Measurements from ENCODE around the gene RNF26.

RNF26 gene

GRCh38 chr11:119318240-119319135 is 15.8 kb upstream of the RNF26 start:
- Histone ChIP-seq H3K36me3 (ENCODE audit: insufficient read depth, low read length) (no peaks in the 10 kb centered on the region), H3K79me2 (ENCODE audit: insufficient read depth, low read length) (no peaks in the 10 kb centered on the region), H3F3A (ENCODE audit: insufficient read depth, low read length) (no peaks in the 10 kb centered on the region), H4K20me1 (ENCODE audit: insufficient read depth, low read length) (no peaks in the 10 kb centered on the region), H3K27me3 (ENCODE audit: insufficient read depth, low read length) (no peaks in the 10 kb centered on the region), H3K27ac (ENCODE audit: low read depth, low read length, poor library complexity, severe bottlenecking) (peak overlapping the region; percentile 28), H3K9me2 (ENCODE audit: low read depth, low read length) (no peaks in the 10 kb centered on the region), H3K4me3 (ENCODE audit: low read depth, low read length, poor library complexity, severe bottlenecking) (peak overlapping the region; percentile 21), H3K4me1 (ENCODE audit: insufficient read depth, low read length, severe bottlenecking) (peaks cover 72% of the 10 kb centered on the region), H3K4me2 (ENCODE audit: low read length) (peak overlapping the region; percentile 54; the same call in 1 of the 2 replicates), H3K9me3 (ENCODE audit: low read length) (no peaks in the 10 kb centered on the region), H2AFZ (ENCODE audit: low read length) (no peak overlapping the region), H3K9ac (ENCODE audit: low read length) (no peak overlapping the region; the same call in 1 of the 2 replicates)
- TF ChIP-seq CTCF (IDR thresholded peaks at IDR 0.05; ENCODE audit: low read length) (no peak), EZH2 (IDR thresholded peaks at IDR 0.05; ENCODE audit: borderline replicate concordance, low read length) (no peak)

- Histone ChIP-seq H3K9me2 (ENCODE audit: low read depth, low read length) (no peaks in the 10 kb centered on the region), H3K9me3 (ENCODE audit: low read length) (no peaks in the 10 kb centered on the region), H3K4me3 (ENCODE audit: low read depth, low read length, poor library complexity, severe bottlenecking) (peak overlapping the region; percentile 21), H3K9ac (ENCODE audit: low read length) (no peak overlapping the region; the same call in 1 of the 2 replicates), H3K27ac (ENCODE audit: low read depth, low read length, poor library complexity, severe bottlenecking) (no peak overlapping the region), H3F3A (ENCODE audit: insufficient read depth, low read length) (no peaks in the 10 kb centered on the region), H3K36me3 (ENCODE audit: insufficient read depth, low read length) (no peaks in the 10 kb centered on the region), H2AFZ (ENCODE audit: low read length) (no peak overlapping the region), H3K4me2 (ENCODE audit: low read length) (peak overlapping the region; percentile 54; the same call in 1 of the 2 replicates), H4K20me1 (ENCODE audit: insufficient read depth, low read length) (no peaks in the 10 kb centered on the region), H3K27me3 (ENCODE audit: insufficient read depth, low read length) (no peaks in the 10 kb centered on the region), H3K79me2 (ENCODE audit: insufficient read depth, low read length) (no peaks in the 10 kb centered on the region), H3K4me1 (ENCODE audit: insufficient read depth, low read length, severe bottlenecking) (peaks cover 72% of the 10 kb centered on the region)
- TF ChIP-seq CTCF (IDR thresholded peaks at IDR 0.05; ENCODE audit: low read length) (no peak), EZH2 (IDR thresholded peaks at IDR 0.05; ENCODE audit: borderline replicate concordance, low read length) (no peak)
These were observed 15.1 kb upstream of the RNF26 start for GRCh38 chr11:119319136-119319699.

DNA sequence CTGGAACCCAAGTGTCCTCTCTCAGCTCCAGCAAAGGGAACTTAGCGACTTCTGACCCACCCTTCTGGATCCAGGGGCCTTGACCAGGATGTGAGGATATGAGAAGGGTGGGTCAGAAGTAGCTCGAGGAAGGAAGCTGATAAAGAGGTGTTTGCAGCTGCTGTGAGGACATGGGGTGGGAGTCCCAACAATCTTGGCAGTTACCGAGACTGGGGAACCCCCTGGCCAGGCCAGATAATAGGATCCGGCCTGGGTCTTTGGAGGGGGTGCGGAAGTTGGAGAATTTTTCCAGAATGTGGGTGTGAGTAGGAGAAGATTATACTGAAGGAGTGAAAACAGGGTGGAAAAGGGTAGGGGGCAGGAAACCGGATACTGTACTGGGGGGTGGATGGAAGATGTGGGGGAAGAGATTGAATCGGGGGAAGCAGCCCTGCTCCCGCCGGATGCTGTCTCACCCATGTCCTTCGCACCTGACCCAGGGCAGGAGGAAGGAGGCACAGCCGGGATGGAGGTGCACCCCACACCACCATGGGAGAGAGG is 14.6 kb upstream of the RNF26 start:
- Histone ChIP-seq H3F3A (ENCODE audit: insufficient read depth, low read length) (no peaks in the 10 kb centered on the region), H3K79me2 (ENCODE audit: insufficient read depth, low read length) (no peaks in the 10 kb centered on the region), H3K27me3 (ENCODE audit: insufficient read depth, low read length) (no peaks in the 10 kb centered on the region), H3K9me3 (ENCODE audit: low read length) (no peaks in the 10 kb centered on the region), H3K27ac (ENCODE audit: low read depth, low read length, poor library complexity, severe bottlenecking) (no peak overlapping the region), H3K4me3 (ENCODE audit: low read depth, low read length, poor library complexity, severe bottlenecking) (no peak overlapping the region), H3K9me2 (ENCODE audit: low read depth, low read length) (no peaks in the 10 kb centered on the region), H3K9ac (ENCODE audit: low read length) (no peak overlapping the region), H3K4me2 (ENCODE audit: low read length) (no peak overlapping the region), H3K4me1 (ENCODE audit: insufficient read depth, low read length, severe bottlenecking) (peaks cover 69% of the 10 kb centered on the region), H3K36me3 (ENCODE audit: insufficient read depth, low read length) (no peaks in the 10 kb centered on the region), H2AFZ (ENCODE audit: low read length) (no peak overlapping the region), H4K20me1 (ENCODE audit: insufficient read depth, low read length) (no peaks in the 10 kb centered on the region)
- no peak for TF ChIP-seq CTCF (IDR thresholded peaks at IDR 0.05; ENCODE audit: low read length)
- no peak for TF ChIP-seq EZH2 (IDR thresholded peaks at IDR 0.05; ENCODE audit: borderline replicate concordance, low read length)

Data from OCI-LY1 (cell line).